Fibroblast of lung (primary cell): ENCODE measurements around the gene EPHB4.

Experiments used
- CTCF ChIP-seq, 2 donors: IDR thresholded peaks in 1 of 2; conservative IDR thresholded peaks in 1 of 2; 1 replicate in 1 of 2; 2 replicates in 1 of 2; pipeline ENCODE4 v1.5.1; 2011 to 2012; ENCODE audit warnings: low read length in 2 of 2, control low read depth in 1 of 2, inconsistent platforms in 1 of 2, low read depth in 1 of 2, mild to moderate bottlenecking in 1 of 2
- EZH2 ChIP-seq: IDR thresholded peaks from 2 replicates; pipeline ENCODE4 v1.5.1; 2012; ENCODE audit warnings: low read length, control low read depth, mild to moderate bottlenecking; ENCODE audit errors: missing control alignments

GRCh38 chr7:100874300-100874576 is 46.9 kb upstream of the EPHB4 start:
- TF ChIP-seq CTCF (conservative IDR thresholded peaks at IDR 0.05 in 1 of 2, IDR thresholded peaks at IDR 0.05 in 1 of 2; ENCODE audit: low read depth in 1 of 2, low read length in 2 of 2) (no peak), EZH2 (no peak)
